Endothelial cell of umbilical vein (primary cell): ENCODE data around the gene COG5.

Source experiments
- EZH2 ChIP-seq: IDR thresholded peaks from 2 replicates; pipeline ENCODE4 v1.6.1; 2012; ENCODE audit warnings: borderline replicate concordance, low read depth, mild to moderate bottlenecking, moderate library complexity, low read length, inconsistent platforms; ENCODE audit not compliant: severe bottlenecking
- FOS ChIP-seq: IDR thresholded peaks from 2 replicates; pipeline ENCODE4 v1.6.1; 2011; ENCODE audit warnings: mild to moderate bottlenecking, low read length, moderate library complexity, borderline replicate concordance; ENCODE audit not compliant: insufficient read depth
- JUN ChIP-seq: IDR thresholded peaks from 2 replicates; pipeline ENCODE4 v1.6.1; 2011; ENCODE audit warnings: borderline replicate concordance, low read depth; ENCODE audit not compliant: insufficient read length, insufficient read depth
- MYC ChIP-seq: IDR thresholded peaks from one replicate; pipeline ENCODE4 v1.6.1; 2011; ENCODE audit warnings: mild to moderate bottlenecking, low read depth, low read length
- POLR2A ChIP-seq: IDR thresholded peaks from 2 replicates; pipeline ENCODE4 v1.6.1; 2012; ENCODE audit warnings: low read depth, mild to moderate bottlenecking, control low read depth, low read length
- POLR2AphosphoS5 ChIP-seq: IDR thresholded peaks from 2 replicates; pipeline ENCODE4 v1.6.1; 2012; ENCODE audit warnings: low read depth, mild to moderate bottlenecking, control low read depth, low read length, moderate library complexity; ENCODE audit not compliant: insufficient read depth
- TF ChIP-seq, protein P1 (sequence below), 2 donors: IDR thresholded peaks; 1 replicate in 1 of 2; 2 replicates in 1 of 2; pipeline ENCODE4 v1.5.1; 2011; ENCODE audit warnings: low read length in 2 of 2, mild to moderate bottlenecking in 2 of 2, moderate library complexity in 2 of 2, control low read depth in 1 of 2, inconsistent platforms in 1 of 2, low read depth in 1 of 2; ENCODE audit not compliant: insufficient read depth in 1 of 2; ENCODE audit errors: extremely low read depth in 1 of 2
- TF ChIP-seq, protein P2 (sequence below): IDR thresholded peaks from 2 replicates; pipeline ENCODE4 v1.6.1; 2011; ENCODE audit not compliant: insufficient read depth, insufficient read length

DNA sequence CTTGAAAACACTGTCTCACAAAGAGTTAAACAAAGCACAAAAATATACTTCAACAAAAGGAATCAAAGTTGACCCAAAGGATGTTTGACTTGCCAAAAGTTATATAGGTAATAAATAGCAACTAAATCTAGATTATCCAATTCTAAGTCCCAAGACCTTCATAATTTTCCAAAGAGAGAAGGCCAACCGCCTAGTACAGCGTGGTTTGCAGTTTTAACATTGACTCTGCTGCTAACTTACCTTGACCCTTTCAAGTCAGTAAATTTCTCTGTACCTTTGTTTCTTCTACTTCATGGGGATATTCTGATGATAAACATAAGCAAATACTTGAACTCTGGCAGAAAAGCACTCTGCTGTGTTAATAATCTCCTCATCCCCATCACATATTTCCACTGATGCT lies 95.7 kb downstream of the COG5 start:
- TF ChIP-seq, protein P1, sequence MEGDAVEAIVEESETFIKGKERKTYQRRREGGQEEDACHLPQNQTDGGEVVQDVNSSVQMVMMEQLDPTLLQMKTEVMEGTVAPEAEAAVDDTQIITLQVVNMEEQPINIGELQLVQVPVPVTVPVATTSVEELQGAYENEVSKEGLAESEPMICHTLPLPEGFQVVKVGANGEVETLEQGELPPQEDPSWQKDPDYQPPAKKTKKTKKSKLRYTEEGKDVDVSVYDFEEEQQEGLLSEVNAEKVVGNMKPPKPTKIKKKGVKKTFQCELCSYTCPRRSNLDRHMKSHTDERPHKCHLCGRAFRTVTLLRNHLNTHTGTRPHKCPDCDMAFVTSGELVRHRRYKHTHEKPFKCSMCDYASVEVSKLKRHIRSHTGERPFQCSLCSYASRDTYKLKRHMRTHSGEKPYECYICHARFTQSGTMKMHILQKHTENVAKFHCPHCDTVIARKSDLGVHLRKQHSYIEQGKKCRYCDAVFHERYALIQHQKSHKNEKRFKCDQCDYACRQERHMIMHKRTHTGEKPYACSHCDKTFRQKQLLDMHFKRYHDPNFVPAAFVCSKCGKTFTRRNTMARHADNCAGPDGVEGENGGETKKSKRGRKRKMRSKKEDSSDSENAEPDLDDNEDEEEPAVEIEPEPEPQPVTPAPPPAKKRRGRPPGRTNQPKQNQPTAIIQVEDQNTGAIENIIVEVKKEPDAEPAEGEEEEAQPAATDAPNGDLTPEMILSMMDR (IDR thresholded peaks at IDR 0.05; ENCODE audit: extremely low read depth in 1 of 2, insufficient read depth in 1 of 2, low read depth in 1 of 2, low read length in 2 of 2) = no peak
- TF ChIP-seq, protein P2, sequence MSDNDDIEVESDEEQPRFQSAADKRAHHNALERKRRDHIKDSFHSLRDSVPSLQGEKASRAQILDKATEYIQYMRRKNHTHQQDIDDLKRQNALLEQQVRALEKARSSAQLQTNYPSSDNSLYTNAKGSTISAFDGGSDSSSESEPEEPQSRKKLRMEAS = no peak
- TF ChIP-seq MYC (no peak), POLR2AphosphoS5 (no peak), POLR2A (no peak), FOS (no peak), EZH2 (no peak), JUN (no peak)
